ENCODE data around the gene AP2S1. TPM values are rescaled to one million over a fixed set of nuclear protein-coding genes. Genes with fewer than 3 reads are reported as not detected.
"Not testable (repeated sequence)": the region's sequence is repeated elsewhere in the genome, so short reads cannot be mapped to it uniquely, and the experiment has no call there.

The AP2S1 gene
- polyA plus RNA-seq, 4 donors: 85.1 to 164 (median 126) TPM

DNA sequence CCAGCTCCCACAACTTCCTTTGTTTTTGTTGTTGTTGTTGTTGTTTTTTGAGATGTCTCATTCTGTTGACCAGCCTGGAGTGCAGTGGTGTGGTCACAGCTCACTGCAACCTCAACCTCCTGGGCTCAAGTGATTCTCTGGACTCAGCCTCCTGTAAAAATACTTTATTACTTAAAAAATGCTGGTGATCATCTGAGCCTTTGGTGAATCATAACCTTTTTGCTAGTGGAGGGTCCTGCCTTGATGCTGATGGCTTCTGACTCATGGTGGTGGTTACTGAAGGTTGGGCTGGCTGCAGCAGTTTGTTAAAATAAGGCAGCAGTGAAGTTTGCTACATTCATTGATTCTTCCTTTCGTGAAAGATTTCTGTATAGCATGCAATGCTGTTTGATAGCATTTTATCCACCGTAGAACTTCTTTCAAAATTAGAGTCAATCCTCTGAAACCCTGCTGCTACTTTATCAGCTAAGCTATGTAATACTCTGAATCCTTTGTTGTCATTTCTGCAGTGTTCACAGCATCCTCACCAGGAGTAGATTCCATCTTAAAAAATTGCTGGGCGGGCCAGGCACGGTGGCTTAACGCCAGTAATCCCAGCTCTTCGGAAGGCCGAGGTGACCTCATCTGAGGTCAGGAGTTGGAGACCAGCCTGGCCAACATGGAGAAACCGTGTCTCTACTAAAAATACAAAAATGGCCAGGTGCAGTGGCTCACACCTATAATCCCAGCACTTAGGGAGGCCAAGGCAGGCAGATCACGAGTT lies 28.1 kb upstream of the AP2S1 start:
- FAIRE-seq: no peak
- Histone ChIP-seq H3K27ac (ENCODE audit: low read depth in 1 of 3, low read length in 2 of 3) (no peak overlapping the region), H3K9me3 (ENCODE audit: control insufficient read depth in 2 of 2, insufficient read depth in 1 of 2, low read depth in 1 of 2, low read length in 1 of 2) (no peaks in the 10 kb centered on the region), H3K4me1 (ENCODE audit: control insufficient read depth in 3 of 3, insufficient read depth in 2 of 3, low read depth in 1 of 3, low read length in 2 of 3) (peaks cover 0 to 10% (median 2%) of the 10 kb centered on the region in 3 donors), H3K36me3 (ENCODE audit: control insufficient read depth in 3 of 3, insufficient read depth in 2 of 3, low read depth in 1 of 3, low read length in 3 of 3) (peaks cover 0 to 32% (median 0%) of the 10 kb centered on the region in 3 donors), H3K4me3 (ENCODE audit: low read depth in 1 of 3, low read length in 3 of 3) (peak overlapping the region in 1 of 3 donors; percentile 14), H3K27me3 (ENCODE audit: control insufficient read depth in 3 of 3, insufficient read depth in 3 of 3, low read length in 3 of 3) (no peaks in the 10 kb centered on the region)
- WGBS, 3 donors: 82 to 89% (median 89%) methylated on average over 9 of the region's 9 CpGs
- no peak for DNase-seq

DNA sequence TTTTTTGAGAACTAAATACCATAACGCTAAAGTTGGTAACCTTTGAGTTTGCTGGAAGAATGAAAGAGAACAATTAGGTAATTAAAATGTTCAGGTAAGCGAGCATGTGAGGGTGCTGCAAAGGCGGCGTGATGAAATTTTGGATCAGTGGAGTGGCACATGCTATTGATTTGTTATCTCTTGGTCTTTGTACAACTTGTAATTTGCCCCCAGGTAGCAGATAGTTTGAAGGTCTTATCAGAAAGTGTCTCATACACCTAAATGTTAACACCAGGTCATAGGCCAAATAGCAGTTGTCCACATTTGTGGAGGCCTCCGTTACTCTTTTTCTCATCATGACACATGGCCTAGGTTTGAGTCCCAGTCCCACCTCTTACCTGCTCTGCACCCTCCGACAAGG lies 25.0 kb upstream of the AP2S1 start:
- WGBS, 3 donors: 50 to 85% (median 71%) methylated on average over 6 of the region's 6 CpGs
- Histone ChIP-seq H3K27me3 (ENCODE audit: control insufficient read depth in 3 of 3, insufficient read depth in 3 of 3, low read length in 3 of 3) (no peaks in the 10 kb centered on the region), H3K27ac (ENCODE audit: low read depth in 1 of 3, low read length in 2 of 3) (no peak overlapping the region), H3K9me3 (ENCODE audit: control insufficient read depth in 2 of 2, insufficient read depth in 1 of 2, low read depth in 1 of 2, low read length in 1 of 2) (no peaks in the 10 kb centered on the region), H3K36me3 (ENCODE audit: control insufficient read depth in 3 of 3, insufficient read depth in 2 of 3, low read depth in 1 of 3, low read length in 3 of 3) (peaks cover 0 to 35% (median 4%) of the 10 kb centered on the region in 3 donors), H3K4me3 (ENCODE audit: low read depth in 1 of 3, low read length in 3 of 3) (no peak overlapping the region), H3K4me1 (ENCODE audit: control insufficient read depth in 3 of 3, insufficient read depth in 2 of 3, low read depth in 1 of 3, low read length in 2 of 3) (peaks cover 0 to 2% (median 0%) of the 10 kb centered on the region in 3 donors)
- DNase-seq (no peak), FAIRE-seq (no peak)

DNA sequence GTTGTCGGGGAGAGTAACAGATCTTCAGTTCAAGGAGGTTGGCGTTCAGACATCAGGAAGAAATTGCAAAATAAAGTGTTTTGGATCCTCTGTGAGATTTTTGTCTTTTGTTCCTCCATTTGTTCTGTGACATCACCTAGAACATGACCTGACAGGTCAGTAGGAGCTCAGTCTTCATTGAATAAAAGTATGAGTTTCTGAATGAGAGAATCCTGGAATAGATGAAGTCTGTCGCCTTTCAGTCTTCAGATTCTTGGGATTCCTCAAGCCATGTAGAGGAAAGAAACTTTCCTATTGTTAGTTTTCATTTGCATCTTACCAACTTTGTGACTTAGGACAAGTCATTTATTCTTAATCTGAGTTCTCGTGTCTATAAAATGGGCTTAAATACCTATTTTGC lies 24.6 kb upstream of the AP2S1 start:
- FAIRE-seq (no peak), DNase-seq (no peak)
- H3K4me3 ChIP-seq (ENCODE audit: low read depth in 1 of 3, low read length in 3 of 3): no peak overlapping the region
- no peak overlapping the region for H3K27ac ChIP-seq (ENCODE audit: low read depth in 1 of 3, low read length in 2 of 3)
- H3K4me1 ChIP-seq (ENCODE audit: control insufficient read depth in 3 of 3, insufficient read depth in 2 of 3, low read depth in 1 of 3, low read length in 2 of 3): peaks cover 0 to 2% (median 0%) of the 10 kb centered on the region in 3 donors
- H3K36me3 ChIP-seq (ENCODE audit: control insufficient read depth in 3 of 3, insufficient read depth in 2 of 3, low read depth in 1 of 3, low read length in 3 of 3): peaks cover 0 to 34% (median 4%) of the 10 kb centered on the region in 3 donors
- no peaks in the 10 kb centered on the region for H3K27me3 ChIP-seq (ENCODE audit: control insufficient read depth in 3 of 3, insufficient read depth in 3 of 3, low read length in 3 of 3)
- H3K9me3 ChIP-seq (ENCODE audit: control insufficient read depth in 2 of 2, insufficient read depth in 1 of 2, low read depth in 1 of 2, low read length in 1 of 2): no peaks in the 10 kb centered on the region
- 82 to 83% (median 82%) methylated on average over 4 of the region's 4 CpGs for WGBS, 3 donors

DNA sequence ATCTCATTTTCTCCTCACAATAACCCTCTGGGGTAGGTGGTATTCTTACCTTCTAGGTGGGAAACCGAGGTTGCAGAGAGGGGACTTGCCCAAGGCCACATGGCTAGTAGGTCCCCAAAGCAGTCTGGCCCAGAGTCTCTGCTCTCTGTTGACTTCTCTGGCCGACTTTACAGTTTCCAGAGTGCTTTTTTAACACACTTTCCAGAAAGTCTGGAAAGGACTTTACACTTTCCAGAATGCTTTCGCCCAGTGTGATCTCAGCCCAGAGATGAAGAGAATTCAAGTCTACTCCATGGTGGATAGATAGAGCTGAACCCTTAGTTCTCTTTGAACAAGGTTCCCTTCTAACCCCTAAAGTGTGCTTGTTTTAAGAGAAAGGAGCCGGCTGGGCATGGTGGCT lies 22.3 kb upstream of the AP2S1 start:
- no peak for FAIRE-seq
- no peak for DNase-seq
- H3K36me3 ChIP-seq (ENCODE audit: control insufficient read depth in 3 of 3, insufficient read depth in 2 of 3, low read depth in 1 of 3, low read length in 3 of 3): peaks cover 0 to 15% (median 4%) of the 10 kb centered on the region in 3 donors
- no peaks in the 10 kb centered on the region for H3K27me3 ChIP-seq (ENCODE audit: control insufficient read depth in 3 of 3, insufficient read depth in 3 of 3, low read length in 3 of 3)
- H3K4me3 ChIP-seq (ENCODE audit: low read depth in 1 of 3, low read length in 3 of 3): no peak overlapping the region
- H3K9me3 ChIP-seq (ENCODE audit: control insufficient read depth in 2 of 2, insufficient read depth in 1 of 2, low read depth in 1 of 2, low read length in 1 of 2): no peaks in the 10 kb centered on the region
- 80 to 85% (median 81%) methylated on average over 4 of the region's 4 CpGs for WGBS, 3 donors
- H3K4me1 ChIP-seq (ENCODE audit: control insufficient read depth in 3 of 3, insufficient read depth in 2 of 3, low read depth in 1 of 3, low read length in 2 of 3): peaks cover 0 to 3% (median 2%) of the 10 kb centered on the region in 3 donors
- H3K27ac ChIP-seq (ENCODE audit: low read depth in 1 of 3, low read length in 2 of 3): no peak overlapping the region

DNA sequence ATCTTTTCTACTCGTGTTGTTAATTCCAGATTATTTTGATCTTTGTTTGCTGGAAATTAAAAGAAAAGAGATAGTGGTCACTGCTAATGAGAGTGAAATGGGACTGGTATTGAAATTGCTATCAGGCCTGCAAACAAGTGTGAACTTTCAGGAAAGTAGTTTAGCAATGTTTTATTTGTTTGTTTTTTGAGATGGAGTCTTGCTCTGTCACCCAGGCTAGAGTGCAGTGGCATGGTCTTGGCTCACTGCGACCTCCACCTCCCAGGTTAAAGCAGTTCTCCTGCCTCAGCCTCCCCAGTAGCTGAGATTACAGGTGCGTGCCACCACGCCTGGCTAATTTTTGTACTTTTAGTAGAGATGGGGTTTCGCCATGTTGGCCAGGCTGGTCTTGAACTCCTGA lies 20.5 kb upstream of the AP2S1 start:
- not testable (repeated sequence) for DNase-seq; H3K4me3 ChIP-seq (ENCODE audit: low read depth in 1 of 3, low read length in 3 of 3); FAIRE-seq; H3K9me3 ChIP-seq (ENCODE audit: control insufficient read depth in 2 of 2, insufficient read depth in 1 of 2, low read depth in 1 of 2, low read length in 1 of 2); H3K27ac ChIP-seq (ENCODE audit: low read depth in 1 of 3, low read length in 2 of 3); H3K27me3 ChIP-seq (ENCODE audit: control insufficient read depth in 3 of 3, insufficient read depth in 3 of 3, low read length in 3 of 3)
- WGBS, 3 donors: 89 to 97% (median 92%) methylated on average over 5 of the region's 5 CpGs
- H3K36me3 ChIP-seq (ENCODE audit: control insufficient read depth in 3 of 3, insufficient read depth in 2 of 3, low read depth in 1 of 3, low read length in 3 of 3): peaks cover 0 to 14% (median 4%) of the 10 kb centered on the region in 3 donors
- H3K4me1 ChIP-seq (ENCODE audit: control insufficient read depth in 3 of 3, insufficient read depth in 2 of 3, low read depth in 1 of 3, low read length in 2 of 3): peaks cover 3 to 16% (median 4%) of the 10 kb centered on the region in 3 donors

DNA sequence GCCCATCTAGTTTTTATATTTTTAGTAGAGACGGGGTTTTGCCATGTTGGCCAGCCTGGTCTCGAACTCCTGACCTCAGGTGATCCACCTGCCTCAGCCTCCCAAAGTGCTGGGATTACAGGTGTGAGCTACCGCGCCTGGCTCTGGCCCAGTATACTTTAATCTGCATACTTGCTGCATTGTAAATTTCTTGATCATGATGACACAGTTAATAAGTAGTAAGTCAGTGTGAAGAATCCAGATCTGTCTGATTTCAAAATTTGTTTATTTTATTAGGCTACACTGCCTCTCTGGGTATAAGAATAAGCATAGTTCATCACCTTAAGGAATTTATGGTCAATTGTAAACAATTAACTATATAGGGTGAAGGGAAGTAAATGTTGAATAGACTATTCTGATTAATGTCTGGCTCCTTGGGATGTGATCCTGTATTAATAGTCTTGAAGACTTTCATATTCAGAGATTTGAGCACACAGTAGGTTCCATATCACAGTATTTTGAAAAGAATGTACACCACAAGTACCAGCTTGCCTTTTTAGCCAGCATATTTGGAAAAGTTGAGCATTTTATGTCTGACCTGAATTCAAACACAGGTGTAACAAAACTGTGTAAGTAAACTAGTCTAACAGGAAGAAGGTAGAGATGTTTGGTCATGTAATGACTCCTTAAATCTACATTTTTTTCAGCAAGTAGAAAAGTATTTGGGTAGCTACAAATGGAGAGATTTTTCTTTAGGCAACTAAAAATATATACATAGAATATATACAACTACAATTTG lies 17.6 kb upstream of the AP2S1 start:
- no peak for FAIRE-seq
- Histone ChIP-seq H3K9me3 (ENCODE audit: control insufficient read depth in 2 of 2, insufficient read depth in 1 of 2, low read depth in 1 of 2, low read length in 1 of 2) (no peaks in the 10 kb centered on the region), H3K36me3 (ENCODE audit: control insufficient read depth in 3 of 3, insufficient read depth in 2 of 3, low read depth in 1 of 3, low read length in 3 of 3) (peaks cover 0 to 16% (median 4%) of the 10 kb centered on the region in 3 donors), H3K27me3 (ENCODE audit: control insufficient read depth in 3 of 3, insufficient read depth in 3 of 3, low read length in 3 of 3) (no peaks in the 10 kb centered on the region), H3K4me3 (ENCODE audit: low read depth in 1 of 3, low read length in 3 of 3) (no peak overlapping the region), H3K4me1 (ENCODE audit: control insufficient read depth in 3 of 3, insufficient read depth in 2 of 3, low read depth in 1 of 3, low read length in 2 of 3) (peaks cover 2 to 28% (median 12%) of the 10 kb centered on the region in 3 donors), H3K27ac (ENCODE audit: low read depth in 1 of 3, low read length in 2 of 3) (peak overlapping the region in 1 of 3 donors; percentile 20)
- no peak for DNase-seq
- WGBS, 3 donors: 76 to 82% (median 80%) methylated on average over 4 of the region's 4 CpGs

DNA sequence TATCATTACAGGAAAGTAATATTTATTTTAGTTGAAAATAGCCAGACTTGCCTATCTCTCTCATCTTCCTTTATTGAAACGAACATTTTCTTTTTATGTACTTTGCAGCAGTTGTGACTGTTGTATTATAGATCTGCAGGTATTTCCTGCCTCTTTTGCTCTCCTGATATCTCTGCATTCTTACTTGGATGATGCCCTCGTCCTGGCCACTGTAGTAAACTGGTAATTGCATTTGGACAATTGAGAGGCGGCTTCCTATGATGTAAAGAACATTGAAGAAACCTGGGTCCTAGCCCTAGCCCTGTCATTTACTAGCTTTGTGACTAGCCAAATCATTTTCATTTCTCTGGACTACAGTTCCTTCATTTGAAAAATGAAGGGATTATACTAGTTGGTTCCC lies 16.5 kb upstream of the AP2S1 start:
- H3K4me3 ChIP-seq (ENCODE audit: low read depth in 1 of 3, low read length in 3 of 3): peak overlapping the region in 1 of 3 donors; percentile 19
- no peaks in the 10 kb centered on the region for H3K27me3 ChIP-seq (ENCODE audit: control insufficient read depth in 3 of 3, insufficient read depth in 3 of 3, low read length in 3 of 3)
- 41 to 47% (median 45%) methylated on average over 3 of the region's 3 CpGs for WGBS, 3 donors
- H3K36me3 ChIP-seq (ENCODE audit: control insufficient read depth in 3 of 3, insufficient read depth in 2 of 3, low read depth in 1 of 3, low read length in 3 of 3): peaks cover 0 to 15% (median 0%) of the 10 kb centered on the region in 3 donors
- H3K9me3 ChIP-seq (ENCODE audit: control insufficient read depth in 2 of 2, insufficient read depth in 1 of 2, low read depth in 1 of 2, low read length in 1 of 2): no peaks in the 10 kb centered on the region
- DNase-seq (no peak), FAIRE-seq (no peak)
- no peak overlapping the region for H3K27ac ChIP-seq (ENCODE audit: low read depth in 1 of 3, low read length in 2 of 3)
- H3K4me1 ChIP-seq (ENCODE audit: control insufficient read depth in 3 of 3, insufficient read depth in 2 of 3, low read depth in 1 of 3, low read length in 2 of 3): peaks cover 5 to 37% (median 21%) of the 10 kb centered on the region in 3 donors

DNA sequence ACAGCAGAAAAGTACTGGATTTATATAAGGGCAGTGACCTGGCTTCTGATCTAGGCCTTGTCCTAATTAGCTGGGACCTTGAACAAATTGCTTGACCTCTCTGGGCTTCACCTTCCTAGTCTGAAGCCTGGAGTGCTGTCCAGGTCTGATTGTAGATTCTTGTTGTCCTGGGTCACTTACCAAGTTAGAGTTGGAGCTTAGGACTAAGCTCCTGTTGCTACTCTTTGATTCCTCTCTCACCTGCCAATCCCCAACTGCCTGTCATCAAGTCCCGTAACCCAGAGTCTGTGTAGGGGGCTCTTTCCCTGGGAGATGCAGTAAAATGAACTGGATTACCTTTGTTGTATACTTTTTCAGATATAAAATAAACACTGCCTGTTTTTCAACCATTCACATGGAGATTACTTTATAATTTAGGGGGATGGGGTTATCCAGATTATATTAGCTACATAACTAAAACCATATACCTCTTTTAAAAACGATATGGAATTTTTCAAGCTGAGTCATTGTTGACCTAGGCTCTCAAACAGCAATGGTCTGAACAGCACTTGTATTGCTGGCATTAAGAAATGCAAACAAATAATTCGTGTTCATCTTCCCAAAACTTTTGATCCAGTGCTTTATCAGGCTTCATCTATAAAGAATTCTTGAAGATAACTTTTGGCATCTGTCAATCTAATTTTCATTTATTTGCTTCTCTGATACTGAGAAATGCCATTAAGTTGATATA lies 15.9 kb upstream of the AP2S1 start:
- 33 to 39% (median 39%) methylated on average over 3 of the region's 3 CpGs for WGBS, 3 donors
- FAIRE-seq (no peak), DNase-seq (no peak)
- Histone ChIP-seq H3K27ac (ENCODE audit: low read depth in 1 of 3, low read length in 2 of 3) (no peak overlapping the region), H3K9me3 (ENCODE audit: control insufficient read depth in 2 of 2, insufficient read depth in 1 of 2, low read depth in 1 of 2, low read length in 1 of 2) (no peaks in the 10 kb centered on the region), H3K4me1 (ENCODE audit: control insufficient read depth in 3 of 3, insufficient read depth in 2 of 3, low read depth in 1 of 3, low read length in 2 of 3) (peaks cover 5 to 37% (median 21%) of the 10 kb centered on the region in 3 donors), H3K4me3 (ENCODE audit: low read depth in 1 of 3, low read length in 3 of 3) (no peak overlapping the region), H3K27me3 (ENCODE audit: control insufficient read depth in 3 of 3, insufficient read depth in 3 of 3, low read length in 3 of 3) (no peaks in the 10 kb centered on the region), H3K36me3 (ENCODE audit: control insufficient read depth in 3 of 3, insufficient read depth in 2 of 3, low read depth in 1 of 3, low read length in 3 of 3) (peaks cover 0 to 18% (median 0%) of the 10 kb centered on the region in 3 donors)
